Lower leg skin (tissue), 3 donors: Measurements from ENCODE around the gene GPR32.

Experiments
- CTCF ChIP-seq, 3 donors: fragments of 450-650 bp; IDR thresholded peaks; one replicate each; pipeline ENCODE4 v1.5.1; 2016; ENCODE audit warnings: antibody characterized with exemption in 3 of 3, mild to moderate bottlenecking in 3 of 3, moderate library complexity in 2 of 3
- POLR2A ChIP-seq, 2 donors: fragments of 450-650 bp; IDR thresholded peaks; one replicate each; pipeline ENCODE4 v1.6.1; 2016 to 2017; ENCODE audit warnings: antibody characterized with exemption in 2 of 2, mild to moderate bottlenecking in 1 of 2, moderate library complexity in 1 of 2

- TF ChIP-seq CTCF (IDR thresholded peaks at IDR 0.05) = no peak
- no peak for TF ChIP-seq POLR2A (IDR thresholded peaks at IDR 0.05)
Observed at GRCh38 chr19:50725911-50726230, 44.4 kb upstream of the GPR32 start.
